Liver (tissue), 9 donors: ENCODE measurements around the gene ARHGEF40. TPM values are rescaled to one million over a fixed set of nuclear protein-coding genes. Genes with fewer than 3 reads are reported as not detected.
A peak's percentile ranks its signal among the peaks of the same experiment; 100 is the strongest.

Experiments
- DNase-seq: peaks from one replicate; pipeline ENCODE4 v3.0.0-alpha.2; 2017; ENCODE audit warnings: low spot score
- H3K27ac ChIP-seq, 2 donors: one replicate each; pipeline ENCODE4 v1.7.0; 2013; ENCODE audit warnings: inconsistent platforms in 2 of 2, low read length in 2 of 2, control low read depth in 1 of 2, low read depth in 1 of 2, mild to moderate bottlenecking in 1 of 2
- H3K27me3 ChIP-seq, 4 donors: one replicate each; pipeline versions ENCODE4 v1.6.1 to v1.7.0; 2013; ENCODE audit warnings: low read length in 3 of 4, inconsistent platforms in 1 of 4, mild to moderate bottlenecking in 1 of 4, moderate library complexity in 1 of 4; ENCODE audit not compliant: control insufficient read depth in 4 of 4, insufficient read depth in 4 of 4
- H3K36me3 ChIP-seq, 4 donors: one replicate each; pipeline versions ENCODE4 v1.6.1 to v1.7.0; 2013; ENCODE audit warnings: low read length in 3 of 4, mild to moderate bottlenecking in 3 of 4, low read depth in 1 of 4, moderate library complexity in 1 of 4; ENCODE audit not compliant: control insufficient read depth in 4 of 4, insufficient read depth in 3 of 4
- H3K4me1 ChIP-seq, 4 donors: one replicate each; pipeline versions ENCODE4 v1.6.1 to v1.7.0; 2013; ENCODE audit warnings: low read length in 3 of 4, mild to moderate bottlenecking in 3 of 4, moderate library complexity in 1 of 4; ENCODE audit not compliant: control insufficient read depth in 4 of 4, insufficient read depth in 4 of 4
- H3K4me3 ChIP-seq, 3 donors: one replicate each; pipeline versions ENCODE4 v1.6.1 to v1.7.0; 2013; ENCODE audit warnings: low read length in 3 of 3, control low read depth in 1 of 3, low read depth in 1 of 3, mild to moderate bottlenecking in 1 of 3
- H3K9ac ChIP-seq, 2 donors: one replicate each; pipeline ENCODE4 v1.7.0; 2013; ENCODE audit warnings: low read length in 2 of 2, mild to moderate bottlenecking in 2 of 2, moderate library complexity in 2 of 2, control low read depth in 1 of 2, low read depth in 1 of 2
- H3K9me3 ChIP-seq, 4 donors: one replicate each; pipeline versions ENCODE4 v1.6.1 to v1.7.0; 2013; ENCODE audit warnings: low read length in 3 of 4; ENCODE audit not compliant: control insufficient read depth in 4 of 4
- EGR1 ChIP-seq, 2 donors: IDR thresholded peaks; 2 replicates each; pipeline ENCODE4 v1.6.1; 2016 to 2018; ENCODE audit warnings: antibody characterized with exemption in 2 of 2, low read depth in 2 of 2
- FOXA1 ChIP-seq: IDR thresholded peaks from 2 replicates; pipeline ENCODE4 v1.6.1; 2016; ENCODE audit warnings: antibody characterized with exemption
- FOXA2 ChIP-seq: IDR thresholded peaks from 2 replicates; pipeline ENCODE4 v1.6.1; 2016; ENCODE audit warnings: antibody characterized with exemption
- GABPA ChIP-seq, 2 donors: IDR thresholded peaks in 1 of 2; conservative IDR thresholded peaks in 1 of 2; 2 replicates each; pipeline ENCODE4 v1.6.1; 2016; ENCODE audit warnings: antibody characterized with exemption in 2 of 2, mild to moderate bottlenecking in 1 of 2, moderate library complexity in 1 of 2
- HNF4A ChIP-seq, 2 donors: conservative IDR thresholded peaks; 2 replicates each; pipeline ENCODE4 v1.6.1; 2016; ENCODE audit warnings: antibody characterized with exemption in 2 of 2, mild to moderate bottlenecking in 2 of 2
- HNF4G ChIP-seq: IDR thresholded peaks from 2 replicates; pipeline ENCODE4 v1.6.1; 2016; ENCODE audit warnings: antibody characterized with exemption
- JUND ChIP-seq, 2 donors: IDR thresholded peaks; 2 replicates each; pipeline ENCODE4 v1.6.1; 2016; ENCODE audit warnings: antibody characterized with exemption in 2 of 2
- NR2F2 ChIP-seq: IDR thresholded peaks from 2 replicates; pipeline ENCODE4 v1.6.1; 2016; ENCODE audit warnings: antibody characterized with exemption
- RAD21 ChIP-seq, 2 donors: IDR thresholded peaks; 2 replicates each; pipeline ENCODE4 v1.6.1; 2016; ENCODE audit warnings: antibody characterized with exemption in 2 of 2, mild to moderate bottlenecking in 2 of 2
- RXRA ChIP-seq, 2 donors: IDR thresholded peaks; 2 replicates each; pipeline ENCODE4 v1.6.1; 2017 to 2018; ENCODE audit warnings: antibody characterized with exemption in 2 of 2, mild to moderate bottlenecking in 1 of 2
- SP1 ChIP-seq: IDR thresholded peaks from 2 replicates; pipeline ENCODE4 v1.6.1; 2018; ENCODE audit warnings: antibody characterized with exemption, mild to moderate bottlenecking
- TAF1 ChIP-seq: conservative IDR thresholded peaks from 2 replicates; pipeline ENCODE4 v1.6.1; 2016; ENCODE audit warnings: antibody characterized with exemption, mild to moderate bottlenecking
- YY1 ChIP-seq: IDR thresholded peaks from 2 replicates; pipeline ENCODE4 v1.6.1; 2016; ENCODE audit warnings: antibody characterized with exemption, mild to moderate bottlenecking
- WGBS: extraction: QIAGEN DNeasy Blood & Tissue Kit; methylation state at CpG from one replicate; pipeline ENCODE4 v1.1.7; 2013; 5-methylcytosine and 5-hydroxymethylcytosine counted together
- polyA plus RNA-seq, 2 donors: library from polyadenylated mRNA; stranded (reverse) in 1 of 2; unstranded in 1 of 2; fragments of 200-250 nt in 1 of 2; fragments of >200 nt in 1 of 2; fragmentation: Nextera tagmentation in 1 of 2; extraction: Ambion mirVana in 1 of 2; gene quantifications; one replicate each; pipeline versions ENCODE4 v1.2.1 to v1.2.3, GENCODE V29; 2013 to 2015
- total RNA-seq, 2 donors: library from RNA; depleted of rRNA; stranded (reverse); fragments of >200 nt; gene quantifications; one replicate each; pipeline ENCODE4 v1.2.3, GENCODE V29; 2014
- TF ChIP-seq, protein P1 (sequence below): fragments of 150-350 bp; IDR thresholded peaks from 2 replicates; pipeline ENCODE4 v1.5.1; 2017; ENCODE audit warnings: improper control_type of control experiment, low read depth, low read length; ENCODE audit not compliant: missing input control
- TF ChIP-seq, protein P2 (sequence below): IDR thresholded peaks from 2 replicates; pipeline ENCODE4 v1.6.1; 2016; ENCODE audit warnings: antibody characterized with exemption, mild to moderate bottlenecking
- TF ChIP-seq, protein P3 (sequence below): IDR thresholded peaks from 2 replicates; pipeline ENCODE4 v1.6.1; 2016; ENCODE audit warnings: antibody characterized with exemption
- TF ChIP-seq, protein P4 (sequence below): IDR thresholded peaks from 2 replicates; pipeline ENCODE4 v1.6.1; 2016; ENCODE audit warnings: antibody characterized with exemption
- TF ChIP-seq, protein P5 (sequence below): IDR thresholded peaks from 2 replicates; pipeline ENCODE4 v1.6.1; 2016; ENCODE audit warnings: antibody characterized with exemption
- donor health status: healthy.
- donor health status: healthy.
- donor health status: healthy.
- donor health status: healthy.
- donor health status: healthy.

Gene ARHGEF40
- total and polyA plus RNA-seq, 4 donors = 9.3 to 42.5 (median 16.9) TPM

DNA sequence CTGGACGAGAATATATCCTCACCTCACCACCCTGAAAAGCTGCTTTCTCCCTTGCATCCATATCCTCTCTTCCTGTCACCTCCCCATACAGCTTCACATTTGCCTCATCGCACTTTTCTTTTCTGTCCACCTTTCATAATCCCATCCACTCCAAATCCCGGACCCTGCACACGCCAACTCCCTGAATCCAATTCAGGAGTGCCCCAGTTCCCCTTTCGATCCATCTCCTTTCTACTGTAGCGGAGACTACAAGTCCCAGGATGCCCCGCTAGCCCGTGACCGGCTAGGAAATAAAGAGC lies 33.3 kb downstream of the ARHGEF40 start:
- Histone ChIP-seq H3K36me3 (no peaks in the 10 kb centered on the region), H3K9ac (peak overlapping the region in 1 of 2 donors; percentile 57), H3K27ac (peak overlapping the region; percentile 94 to 97), H3K27me3 (no peaks in the 10 kb centered on the region), H3K9me3 (no peaks in the 10 kb centered on the region), H3K4me1 (peaks cover 9 to 56% (median 46%) of the 10 kb centered on the region in 4 donors), H3K4me3 (peak overlapping the region; percentile 36 to 59 (median 42))
- DNase-seq = no peak
- TF ChIP-seq, protein P1, sequence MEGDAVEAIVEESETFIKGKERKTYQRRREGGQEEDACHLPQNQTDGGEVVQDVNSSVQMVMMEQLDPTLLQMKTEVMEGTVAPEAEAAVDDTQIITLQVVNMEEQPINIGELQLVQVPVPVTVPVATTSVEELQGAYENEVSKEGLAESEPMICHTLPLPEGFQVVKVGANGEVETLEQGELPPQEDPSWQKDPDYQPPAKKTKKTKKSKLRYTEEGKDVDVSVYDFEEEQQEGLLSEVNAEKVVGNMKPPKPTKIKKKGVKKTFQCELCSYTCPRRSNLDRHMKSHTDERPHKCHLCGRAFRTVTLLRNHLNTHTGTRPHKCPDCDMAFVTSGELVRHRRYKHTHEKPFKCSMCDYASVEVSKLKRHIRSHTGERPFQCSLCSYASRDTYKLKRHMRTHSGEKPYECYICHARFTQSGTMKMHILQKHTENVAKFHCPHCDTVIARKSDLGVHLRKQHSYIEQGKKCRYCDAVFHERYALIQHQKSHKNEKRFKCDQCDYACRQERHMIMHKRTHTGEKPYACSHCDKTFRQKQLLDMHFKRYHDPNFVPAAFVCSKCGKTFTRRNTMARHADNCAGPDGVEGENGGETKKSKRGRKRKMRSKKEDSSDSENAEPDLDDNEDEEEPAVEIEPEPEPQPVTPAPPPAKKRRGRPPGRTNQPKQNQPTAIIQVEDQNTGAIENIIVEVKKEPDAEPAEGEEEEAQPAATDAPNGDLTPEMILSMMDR = no peak
- peak in 1 of 2 donors; percentile 37 for TF ChIP-seq EGR1 (IDR thresholded peaks at IDR 0.05; ENCODE audit: low read depth in 2 of 2)
- WGBS = under 1% methylated on average over 9 of the region's 9 CpGs

DNA sequence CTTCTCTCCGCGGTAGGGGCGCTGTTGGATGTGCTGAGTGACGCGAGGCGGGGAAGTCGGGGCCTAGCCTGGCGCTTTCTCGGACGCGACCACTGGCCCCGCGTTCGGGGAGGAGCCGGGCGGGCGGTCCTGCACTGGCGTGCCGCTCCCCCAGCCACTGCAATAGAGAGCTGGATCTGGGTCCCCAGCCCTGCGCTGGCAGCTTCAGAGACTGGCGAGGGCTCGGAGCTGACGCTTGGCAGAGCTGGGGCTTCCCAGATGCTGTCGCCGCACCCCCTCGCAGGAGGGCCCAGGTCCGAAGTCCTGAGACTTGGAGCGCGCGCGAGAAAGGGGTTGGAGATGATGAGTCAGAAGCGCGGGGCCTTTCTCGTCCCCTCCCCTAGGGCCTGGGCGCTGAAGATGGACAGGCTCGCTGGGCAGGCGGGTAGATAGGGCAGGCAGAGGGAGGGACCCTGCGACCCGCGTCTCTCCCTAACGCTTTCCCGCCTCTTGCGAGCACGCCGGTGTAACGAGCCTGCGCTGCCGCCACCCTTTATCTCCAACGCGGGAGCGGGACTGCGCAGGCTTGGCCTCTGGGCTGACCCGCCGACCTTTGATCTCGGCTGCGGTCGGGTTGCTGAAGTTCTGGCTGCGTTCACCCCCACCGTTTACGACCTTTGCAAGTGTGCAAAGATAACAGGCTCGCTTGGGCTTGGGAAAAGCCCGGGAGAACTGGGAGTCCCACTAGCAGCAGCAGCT lies 33.8 kb downstream of the ARHGEF40 start:
- DNase-seq = peak; percentile 93
- under 1% methylated on average over 62 of the region's 62 CpGs for WGBS

More for the DNA sequence above, 33.8 kb downstream of the ARHGEF40 start:
- peak overlapping the region; percentile 42 to 60 (median 59) for H3K4me3 ChIP-seq
- H3K4me1 ChIP-seq = peaks cover 9 to 54% (median 44%) of the 10 kb centered on the region in 4 donors
- H3K9ac ChIP-seq = peak overlapping the region; percentile 75 to 80
- TF ChIP-seq JUND (IDR thresholded peaks at IDR 0.05) (peak; percentile 98 to 99), FOXA2 (no peak), RAD21 (IDR thresholded peaks at IDR 0.05) (peak in 1 of 2 donors; percentile 41), HNF4G (peak; percentile 32), HNF4A (conservative IDR thresholded peaks at IDR 0.05) (peak; percentile 80 to 86), EGR1 (IDR thresholded peaks at IDR 0.05; ENCODE audit: low read depth in 2 of 2) (peak in 1 of 2 donors; percentile 11), TAF1 (no peak), RXRA (IDR thresholded peaks at IDR 0.05) (peak; percentile 91), FOXA1 (peak; percentile 13), NR2F2 (peak; percentile 100), GABPA (IDR thresholded peaks at IDR 0.05 in 1 of 2, conservative IDR thresholded peaks at IDR 0.05 in 1 of 2) (peak in 1 of 2 donors; percentile 26), YY1 (peak; percentile 81), SP1 (peak; percentile 87)
- TF ChIP-seq, protein P2, sequence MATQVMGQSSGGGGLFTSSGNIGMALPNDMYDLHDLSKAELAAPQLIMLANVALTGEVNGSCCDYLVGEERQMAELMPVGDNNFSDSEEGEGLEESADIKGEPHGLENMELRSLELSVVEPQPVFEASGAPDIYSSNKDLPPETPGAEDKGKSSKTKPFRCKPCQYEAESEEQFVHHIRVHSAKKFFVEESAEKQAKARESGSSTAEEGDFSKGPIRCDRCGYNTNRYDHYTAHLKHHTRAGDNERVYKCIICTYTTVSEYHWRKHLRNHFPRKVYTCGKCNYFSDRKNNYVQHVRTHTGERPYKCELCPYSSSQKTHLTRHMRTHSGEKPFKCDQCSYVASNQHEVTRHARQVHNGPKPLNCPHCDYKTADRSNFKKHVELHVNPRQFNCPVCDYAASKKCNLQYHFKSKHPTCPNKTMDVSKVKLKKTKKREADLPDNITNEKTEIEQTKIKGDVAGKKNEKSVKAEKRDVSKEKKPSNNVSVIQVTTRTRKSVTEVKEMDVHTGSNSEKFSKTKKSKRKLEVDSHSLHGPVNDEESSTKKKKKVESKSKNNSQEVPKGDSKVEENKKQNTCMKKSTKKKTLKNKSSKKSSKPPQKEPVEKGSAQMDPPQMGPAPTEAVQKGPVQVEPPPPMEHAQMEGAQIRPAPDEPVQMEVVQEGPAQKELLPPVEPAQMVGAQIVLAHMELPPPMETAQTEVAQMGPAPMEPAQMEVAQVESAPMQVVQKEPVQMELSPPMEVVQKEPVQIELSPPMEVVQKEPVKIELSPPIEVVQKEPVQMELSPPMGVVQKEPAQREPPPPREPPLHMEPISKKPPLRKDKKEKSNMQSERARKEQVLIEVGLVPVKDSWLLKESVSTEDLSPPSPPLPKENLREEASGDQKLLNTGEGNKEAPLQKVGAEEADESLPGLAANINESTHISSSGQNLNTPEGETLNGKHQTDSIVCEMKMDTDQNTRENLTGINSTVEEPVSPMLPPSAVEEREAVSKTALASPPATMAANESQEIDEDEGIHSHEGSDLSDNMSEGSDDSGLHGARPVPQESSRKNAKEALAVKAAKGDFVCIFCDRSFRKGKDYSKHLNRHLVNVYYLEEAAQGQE = no peak
- TF ChIP-seq, protein P3, sequence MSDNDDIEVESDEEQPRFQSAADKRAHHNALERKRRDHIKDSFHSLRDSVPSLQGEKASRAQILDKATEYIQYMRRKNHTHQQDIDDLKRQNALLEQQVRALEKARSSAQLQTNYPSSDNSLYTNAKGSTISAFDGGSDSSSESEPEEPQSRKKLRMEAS = peak; percentile 80
- TF ChIP-seq, protein P4, sequence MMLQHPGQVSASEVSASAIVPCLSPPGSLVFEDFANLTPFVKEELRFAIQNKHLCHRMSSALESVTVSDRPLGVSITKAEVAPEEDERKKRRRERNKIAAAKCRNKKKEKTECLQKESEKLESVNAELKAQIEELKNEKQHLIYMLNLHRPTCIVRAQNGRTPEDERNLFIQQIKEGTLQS = peak; percentile 93
- TF ChIP-seq, protein P1 = peak; percentile 78
- TF ChIP-seq, protein P5, sequence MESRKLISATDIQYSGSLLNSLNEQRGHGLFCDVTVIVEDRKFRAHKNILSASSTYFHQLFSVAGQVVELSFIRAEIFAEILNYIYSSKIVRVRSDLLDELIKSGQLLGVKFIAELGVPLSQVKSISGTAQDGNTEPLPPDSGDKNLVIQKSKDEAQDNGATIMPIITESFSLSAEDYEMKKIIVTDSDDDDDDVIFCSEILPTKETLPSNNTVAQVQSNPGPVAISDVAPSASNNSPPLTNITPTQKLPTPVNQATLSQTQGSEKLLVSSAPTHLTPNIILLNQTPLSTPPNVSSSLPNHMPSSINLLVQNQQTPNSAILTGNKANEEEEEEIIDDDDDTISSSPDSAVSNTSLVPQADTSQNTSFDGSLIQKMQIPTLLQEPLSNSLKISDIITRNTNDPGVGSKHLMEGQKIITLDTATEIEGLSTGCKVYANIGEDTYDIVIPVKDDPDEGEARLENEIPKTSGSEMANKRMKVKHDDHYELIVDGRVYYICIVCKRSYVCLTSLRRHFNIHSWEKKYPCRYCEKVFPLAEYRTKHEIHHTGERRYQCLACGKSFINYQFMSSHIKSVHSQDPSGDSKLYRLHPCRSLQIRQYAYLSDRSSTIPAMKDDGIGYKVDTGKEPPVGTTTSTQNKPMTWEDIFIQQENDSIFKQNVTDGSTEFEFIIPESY = peak; percentile 98
- H3K9me3 ChIP-seq = no peaks in the 10 kb centered on the region
- H3K27ac ChIP-seq = peak overlapping the region; percentile 94 to 97
- H3K36me3 ChIP-seq = no peaks in the 10 kb centered on the region
- no peaks in the 10 kb centered on the region for H3K27me3 ChIP-seq
